Measurements from ENCODE around the gene TMEM114. TPM values are rescaled to one million over a fixed set of nuclear protein-coding genes. Genes with fewer than 3 reads are reported as not detected.

TMEM114 gene
- total RNA-seq, result not detected in 2 replicates

GRCh38 chr16:8589900-8590688, at the start of gene TMEM114:
Gene TMEM114 (minus strand): TSS chr16:8590511. CDS start chr16:8589838, 673 bp downstream.

GRCh38 chr16:8621572-8622314, 31.4 kb upstream of the TMEM114 start, which contains the start of gene METTL22:
Gene METTL22 (plus strand): TSS chr16:8621698. CDS start chr16:8625666, 3,968 bp downstream.

Other genes with a start within 250 kb of the TMEM114 start
- 28.7 and 33.0 TPM in 2 replicates for gene METTL22, start 31.2 kb upstream of the TMEM114 start, total RNA-seq
- gene ABAT, start 84.1 kb upstream of the TMEM114 start, total RNA-seq, result 1.2 and 4.3 TPM in 2 replicates
- 7.8 and 15.4 TPM in 2 replicates for gene TMEM186, start 207.1 kb upstream of the TMEM114 start, total RNA-seq
- gene PMM2, start 207.3 kb upstream of the TMEM114 start, total RNA-seq, result 20.2 and 39.7 TPM in 2 replicates